Endothelial cell of umbilical vein (primary cell): ENCODE measurements around the gene MED16. TPM values are rescaled to one million over a fixed set of nuclear protein-coding genes. Genes with fewer than 3 reads are reported as not detected.

Source experiments
- BruUV-seq: library from RNA; stranded (reverse); fragments of 400-500 nt; replicated peaks from 2 replicates; lab custom pipeline; 2021; lab: Mats Ljungman, UMichigan
- CTCF ChIA-PET: fragments of 300-600, 350-600 bp; sonication (Branson Sonifier 250); formaldehyde crosslinking; loops from one replicate; lab custom pipeline; 2021; ENCODE audit warnings: antibody characterized with exemption, inconsistent platforms; lab: Charles Lee
- POLR2A ChIA-PET: fragments of 300-600, 350-600 bp; sonication (Branson Sonifier 250); formaldehyde crosslinking; loops from one replicate; lab custom pipeline; 2021; ENCODE audit warnings: antibody characterized with exemption, inconsistent platforms; lab: Charles Lee
- DNase-seq: peaks from one replicate; pipeline ENCODE4 v3.0.0-alpha.2; 2011; ENCODE audit warnings: low read depth, low spot score
- FAIRE-seq: peaks from 2 replicates; lab custom pipeline; 2011; peaks lifted over from hg19 to GRCh38; lab: Jason Lieb, UNC
- H2AFZ ChIP-seq: 2 replicates; pipeline ENCODE4 v1.6.0; 2012; ENCODE audit warnings: low read depth, low read length, control low read depth, inconsistent platforms
- H3K27ac ChIP-seq: 2 replicates; pipeline ENCODE4 v1.5.1; 2011; ENCODE audit warnings: low read depth, mild to moderate bottlenecking, control low read depth, low read length, moderate library complexity; ENCODE audit not compliant: insufficient read depth
- H3K27me3 ChIP-seq, 2 experiments: 2 replicates each; pipeline versions ENCODE4 v1.6.0 to v1.6.1; 2011; ENCODE audit warnings: low read length in 2 of 2, mixed read lengths in 1 of 2; ENCODE audit not compliant: control insufficient read depth in 2 of 2, insufficient read depth in 2 of 2
- H3K36me3 ChIP-seq, 2 experiments: 2 replicates in 1 of 2; 3 replicates in 1 of 2; pipeline ENCODE4 v1.5.1; 2011; ENCODE audit warnings: low read length in 2 of 2, mild to moderate bottlenecking in 1 of 2, moderate library complexity in 1 of 2; ENCODE audit not compliant: control insufficient read depth in 2 of 2, insufficient read depth in 2 of 2; ENCODE audit errors: extremely low read depth in 1 of 2
- H3K4me1 ChIP-seq: 3 replicates; pipeline ENCODE4 v1.5.1; 2011; ENCODE audit warnings: mild to moderate bottlenecking, low read length; ENCODE audit not compliant: control insufficient read depth, insufficient read depth; ENCODE audit errors: extremely low read depth
- H3K4me2 ChIP-seq: 2 replicates; pipeline ENCODE4 v1.6.1; 2011; ENCODE audit warnings: low read length, control low read depth, mixed read lengths; ENCODE audit not compliant: insufficient read depth
- H3K4me3 ChIP-seq, 3 experiments: fragments of 200-600 bp in 1 of 3; sonication (generic), shearing (Covaris generic) in 1 of 3; replicated peaks in 1 of 3; 2 replicates each; pipeline ENCODE4 v1.5.1; 2011 to 2016; ENCODE audit warnings: control low read depth in 3 of 3, low read length in 3 of 3, mild to moderate bottlenecking in 2 of 3, inconsistent platforms in 1 of 3, low read depth in 1 of 3, moderate library complexity in 1 of 3; ENCODE audit not compliant: insufficient read depth in 1 of 3
- H3K79me2 ChIP-seq: 2 replicates; pipeline ENCODE4 v1.6.0; 2012; ENCODE audit warnings: low read length, inconsistent platforms; ENCODE audit not compliant: control insufficient read depth, insufficient read depth
- H3K9ac ChIP-seq: replicated peaks from 2 replicates; pipeline ENCODE3; 2011; ENCODE audit warnings: low read length, control low read depth; ENCODE audit not compliant: insufficient read depth; ENCODE audit errors: extremely low read depth
- H3K9me1 ChIP-seq: replicated peaks from 3 replicates; pipeline ENCODE4 v1.6.0; 2011; ENCODE audit warnings: mild to moderate bottlenecking, low read length; ENCODE audit not compliant: control insufficient read depth, insufficient read depth; ENCODE audit errors: extremely low read depth
- H3K9me3 ChIP-seq: replicated peaks from 2 replicates; pipeline ENCODE4 v1.5.1; 2012; ENCODE audit warnings: low read length, inconsistent platforms; ENCODE audit not compliant: control insufficient read depth, insufficient read depth
- H4K20me1 ChIP-seq: replicated peaks from 2 replicates; pipeline ENCODE3; 2011; ENCODE audit warnings: mild to moderate bottlenecking, low read length; ENCODE audit not compliant: control insufficient read depth, insufficient read depth; ENCODE audit errors: extremely low read depth
- EZH2 ChIP-seq: IDR thresholded peaks from 2 replicates; pipeline ENCODE4 v1.6.1; 2012; ENCODE audit warnings: borderline replicate concordance, low read depth, mild to moderate bottlenecking, moderate library complexity, low read length, inconsistent platforms; ENCODE audit not compliant: severe bottlenecking
- FOS ChIP-seq: IDR thresholded peaks from 2 replicates; pipeline ENCODE4 v1.6.1; 2011; ENCODE audit warnings: mild to moderate bottlenecking, low read length, moderate library complexity, borderline replicate concordance; ENCODE audit not compliant: insufficient read depth
- GATA2 ChIP-seq: IDR thresholded peaks from 2 replicates; pipeline ENCODE4 v1.7.0; 2011; ENCODE audit warnings: low read depth, mild to moderate bottlenecking, moderate library complexity, mixed read lengths, low read length; ENCODE audit not compliant: insufficient read length, insufficient read depth
- JUN ChIP-seq: IDR thresholded peaks from 2 replicates; pipeline ENCODE4 v1.6.1; 2011; ENCODE audit warnings: borderline replicate concordance, low read depth; ENCODE audit not compliant: insufficient read length, insufficient read depth
- MYC ChIP-seq: IDR thresholded peaks from one replicate; pipeline ENCODE4 v1.6.1; 2011; ENCODE audit warnings: mild to moderate bottlenecking, low read depth, low read length
- POLR2A ChIP-seq: IDR thresholded peaks from 2 replicates; pipeline ENCODE4 v1.6.1; 2012; ENCODE audit warnings: low read depth, mild to moderate bottlenecking, control low read depth, low read length
- POLR2AphosphoS5 ChIP-seq: IDR thresholded peaks from 2 replicates; pipeline ENCODE4 v1.6.1; 2012; ENCODE audit warnings: low read depth, mild to moderate bottlenecking, control low read depth, low read length, moderate library complexity; ENCODE audit not compliant: insufficient read depth
- dilution Hi-C: fragments of 300-500 bp; cut with MboI; formaldehyde crosslinking; loops from one replicate; pipeline ENCODE4 v1.15.0; 2019; ENCODE audit warnings: low sequenced_read_pairs; ENCODE audit not compliant: extremely low pct_ligation_motif_present
- intact Hi-C: fragments of 100-400 bp; cut with micrococcal nuclease; formaldehyde crosslinking; loops from one replicate; pipeline ENCODE4 v1.10.0; 2022
- polyA plus RNA-seq, 4 experiments: library from polyadenylated mRNA; depleted of rRNA in 3 of 4; stranded (reverse) in 3 of 4; unstranded in 1 of 4; fragments of >200 nt; gene quantifications; 2 replicates each; pipeline versions ENCODE4 v1.2.1 to v1.2.3, GENCODE V29; 2011 to 2012; ENCODE audit warnings: missing spikeins in 1 of 4
- total RNA-seq: library from RNA; stranded (reverse); gene quantifications from 2 replicates; pipeline ENCODE4 v1.2.3, GENCODE V29; 2021
- TF ChIP-seq, protein P1 (sequence below), 2 donors: IDR thresholded peaks; 1 replicate in 1 of 2; 2 replicates in 1 of 2; pipeline ENCODE4 v1.5.1; 2011; ENCODE audit warnings: low read length in 2 of 2, mild to moderate bottlenecking in 2 of 2, moderate library complexity in 2 of 2, control low read depth in 1 of 2, inconsistent platforms in 1 of 2, low read depth in 1 of 2; ENCODE audit not compliant: insufficient read depth in 1 of 2; ENCODE audit errors: extremely low read depth in 1 of 2
- TF ChIP-seq, protein P2 (sequence below): IDR thresholded peaks from 2 replicates; pipeline ENCODE4 v1.6.1; 2011; ENCODE audit not compliant: insufficient read depth, insufficient read length

Gene MED16
- total and polyA plus RNA-seq, 2 donors (not counting 3 experiments of a cell fraction or from before 2014, with no cell fraction given) = 63.1 to 66.5 TPM

DNA sequence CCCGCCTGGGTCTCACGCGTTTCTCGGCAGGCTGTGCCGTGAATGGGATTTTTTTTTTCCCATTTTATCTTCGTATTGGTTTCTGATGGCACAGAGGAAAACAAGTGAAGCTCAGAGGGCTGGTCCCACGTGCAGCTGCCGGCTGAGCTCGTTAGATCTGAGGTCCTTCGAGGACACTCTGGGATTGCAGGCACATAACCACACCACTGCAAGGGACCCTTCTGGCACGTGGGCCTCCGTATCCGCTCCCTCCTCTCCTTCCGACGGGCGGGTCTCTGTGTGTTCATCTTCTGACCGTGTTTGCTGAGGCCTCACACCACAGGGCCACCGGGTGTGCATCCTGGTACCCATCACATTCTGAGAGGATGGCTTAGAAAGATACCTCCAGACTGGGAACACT lies 16.9 kb downstream of the MED16 start:
- dilution Hi-C loops (no loop called here), intact Hi-C loops (no loop called here)
- Histone ChIP-seq H3K9me3 (no peaks in the 10 kb centered on the region), H4K20me1 (no peaks in the 10 kb centered on the region), H3K79me2 (no peaks in the 10 kb centered on the region), H3K4me2 (no peak overlapping the region), H3K4me3 (no peak overlapping the region), H3K36me3 (peaks cover 0 to 22% of the 10 kb centered on the region in 2 experiments), H3K9ac (no peak overlapping the region), H3K4me1 (no peaks in the 10 kb centered on the region), H3K9me1 (no peaks in the 10 kb centered on the region), H3K27ac (no peak overlapping the region), H2AFZ (no peak overlapping the region), H3K27me3 (no peaks in the 10 kb centered on the region)
- DNase-seq (no peak), FAIRE-seq (no peak)
- POLR2A ChIA-PET = no interaction called here
- CTCF ChIA-PET = no interaction called here
- TF ChIP-seq FOS (no peak), POLR2AphosphoS5 (no peak), EZH2 (no peak), POLR2A (no peak), GATA2 (no peak), JUN (no peak), MYC (no peak)
- TF ChIP-seq, protein P1, sequence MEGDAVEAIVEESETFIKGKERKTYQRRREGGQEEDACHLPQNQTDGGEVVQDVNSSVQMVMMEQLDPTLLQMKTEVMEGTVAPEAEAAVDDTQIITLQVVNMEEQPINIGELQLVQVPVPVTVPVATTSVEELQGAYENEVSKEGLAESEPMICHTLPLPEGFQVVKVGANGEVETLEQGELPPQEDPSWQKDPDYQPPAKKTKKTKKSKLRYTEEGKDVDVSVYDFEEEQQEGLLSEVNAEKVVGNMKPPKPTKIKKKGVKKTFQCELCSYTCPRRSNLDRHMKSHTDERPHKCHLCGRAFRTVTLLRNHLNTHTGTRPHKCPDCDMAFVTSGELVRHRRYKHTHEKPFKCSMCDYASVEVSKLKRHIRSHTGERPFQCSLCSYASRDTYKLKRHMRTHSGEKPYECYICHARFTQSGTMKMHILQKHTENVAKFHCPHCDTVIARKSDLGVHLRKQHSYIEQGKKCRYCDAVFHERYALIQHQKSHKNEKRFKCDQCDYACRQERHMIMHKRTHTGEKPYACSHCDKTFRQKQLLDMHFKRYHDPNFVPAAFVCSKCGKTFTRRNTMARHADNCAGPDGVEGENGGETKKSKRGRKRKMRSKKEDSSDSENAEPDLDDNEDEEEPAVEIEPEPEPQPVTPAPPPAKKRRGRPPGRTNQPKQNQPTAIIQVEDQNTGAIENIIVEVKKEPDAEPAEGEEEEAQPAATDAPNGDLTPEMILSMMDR (IDR thresholded peaks at IDR 0.05; ENCODE audit: extremely low read depth in 1 of 2, insufficient read depth in 1 of 2, low read depth in 1 of 2, low read length in 2 of 2) = no peak
- TF ChIP-seq, protein P2, sequence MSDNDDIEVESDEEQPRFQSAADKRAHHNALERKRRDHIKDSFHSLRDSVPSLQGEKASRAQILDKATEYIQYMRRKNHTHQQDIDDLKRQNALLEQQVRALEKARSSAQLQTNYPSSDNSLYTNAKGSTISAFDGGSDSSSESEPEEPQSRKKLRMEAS = no peak
- BruUV-seq = no TSS peak
